Embryonic facial prominence (tissue), 1 donor: ENCODE results near the gene BTNL8.
"Not testable (repeated sequence)": the region's sequence is repeated elsewhere in the genome, so short reads cannot be mapped to it uniquely, and the experiment has no call there.

Experiments used
- DNase-seq: peaks from one replicate; pipeline ENCODE4 v3.0.0-alpha.2; 2016; ENCODE audit errors: extremely low spot score

BTNL8 gene

GRCh38 chr5:180875860-180876426 lies 23.0 kb upstream of the BTNL8 start:
- DNase-seq, result no peak

- not testable (repeated sequence) for DNase-seq
These were observed 13.0 kb upstream of the BTNL8 start for GRCh38 chr5:180885845-180886529.

DNA sequence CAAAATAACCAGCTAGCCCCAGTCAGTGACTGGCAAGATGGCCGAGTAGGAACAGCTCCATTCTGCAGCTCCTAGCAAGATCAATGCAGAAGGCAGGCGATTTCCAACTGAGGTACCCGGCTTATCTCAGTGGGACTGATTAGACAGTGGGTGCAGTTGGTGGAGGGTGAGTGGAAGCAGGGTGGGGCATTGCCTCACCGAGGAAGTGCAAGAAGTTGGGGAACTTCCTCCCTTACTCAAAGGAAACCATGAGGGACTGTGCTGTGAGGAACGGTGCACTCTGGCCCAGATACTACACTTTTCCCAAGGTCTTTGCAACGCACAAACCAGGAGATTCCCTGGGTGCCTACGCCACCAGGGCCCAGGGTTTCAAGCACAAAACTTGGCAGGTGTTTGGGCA lies 9.6 kb upstream of the BTNL8 start:
- no peak for DNase-seq

DNA sequence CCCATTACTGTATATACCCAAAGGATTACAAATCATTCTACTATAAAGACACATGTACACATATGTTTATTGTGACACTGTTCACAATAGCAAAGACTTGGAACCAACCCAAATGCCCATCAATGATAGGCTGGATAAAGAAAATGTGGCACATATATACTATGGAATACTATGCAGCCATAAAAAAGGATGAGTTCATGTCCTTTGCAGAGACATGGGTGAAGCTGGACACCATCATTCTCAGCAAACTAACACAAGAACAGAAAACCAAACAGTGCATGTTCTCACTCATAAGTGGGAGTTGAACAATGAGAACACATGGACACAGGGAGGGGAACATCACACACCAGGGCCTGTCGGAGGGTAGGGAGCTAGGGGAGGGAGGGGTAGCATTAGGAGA lies 3.6 kb upstream of the BTNL8 start:
- not testable (repeated sequence) for DNase-seq

DNA sequence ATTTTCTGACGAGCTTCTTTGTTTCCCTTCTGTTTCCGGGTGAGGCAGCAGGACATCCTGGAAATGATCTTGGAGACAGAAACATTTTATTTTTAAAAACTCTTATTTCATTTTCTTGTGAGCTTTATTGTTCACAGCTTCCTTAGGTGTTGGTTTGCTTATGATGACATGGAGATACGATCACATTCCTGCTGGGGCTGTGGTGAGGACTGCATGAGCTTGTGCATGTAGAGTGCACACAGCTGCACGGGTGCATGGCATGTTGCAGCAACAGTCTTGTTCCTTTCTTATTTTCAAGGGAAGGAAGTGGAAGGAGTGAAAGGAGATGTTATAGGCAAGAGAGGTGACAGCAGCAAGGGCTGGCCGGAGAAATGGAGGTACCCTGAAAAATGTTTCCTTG lies 1.2 kb downstream of the BTNL8 start:
- no peak for DNase-seq

- DNase-seq, result no peak
These were observed 2.5 kb downstream of the BTNL8 start for GRCh38 chr5:180901319-180902009.

GRCh38 chr5:180908400-180908799 lies 9.4 kb downstream of the BTNL8 start:
- no peak for DNase-seq

GRCh38 chr5:180908998-180909731 lies 10.2 kb downstream of the BTNL8 start:
- DNase-seq, result no peak

DNA sequence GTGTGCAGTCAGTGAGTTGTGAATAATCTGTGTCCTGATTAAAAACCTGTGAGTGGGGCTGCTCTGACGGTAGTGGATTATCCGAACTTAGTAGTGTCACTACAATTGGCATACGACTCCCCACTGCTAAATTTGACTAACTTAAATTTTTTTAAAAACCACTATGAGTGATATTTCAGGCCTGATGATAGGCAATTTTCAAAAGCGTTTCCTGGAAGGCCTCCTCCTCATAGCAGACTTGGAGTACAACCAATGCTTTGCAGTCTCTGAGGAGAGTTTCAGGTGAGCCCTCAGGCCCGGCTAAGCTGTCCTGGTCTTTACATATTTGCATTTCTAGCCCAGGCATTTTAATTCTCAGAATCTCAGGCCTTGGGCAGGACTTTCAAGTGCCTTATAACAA lies 10.8 kb downstream of the BTNL8 start:
- DNase-seq, result no peak

DNA sequence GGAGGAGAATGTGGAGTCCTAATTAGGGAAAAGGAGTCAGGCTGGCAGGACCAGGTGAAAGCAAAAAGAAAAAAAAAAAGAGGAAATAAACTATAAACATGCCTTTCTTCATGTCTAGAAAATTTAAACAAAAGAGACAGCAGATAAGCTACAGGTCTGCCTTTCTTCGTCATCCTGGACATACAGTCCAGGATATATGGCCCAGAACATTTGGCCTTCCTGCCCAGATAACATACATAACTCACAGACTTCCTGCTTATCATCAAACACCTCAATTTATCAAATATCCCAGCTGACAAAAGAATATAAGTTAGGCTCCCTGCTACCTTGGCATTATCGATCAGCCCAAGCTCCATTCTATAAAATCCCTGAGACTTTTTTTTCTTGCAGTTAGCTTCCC lies 11.2 kb downstream of the BTNL8 start:
- DNase-seq, result no peak

GRCh38 chr5:180910735-180911134 lies 11.8 kb downstream of the BTNL8 start:
- DNase-seq, result no peak

DNA sequence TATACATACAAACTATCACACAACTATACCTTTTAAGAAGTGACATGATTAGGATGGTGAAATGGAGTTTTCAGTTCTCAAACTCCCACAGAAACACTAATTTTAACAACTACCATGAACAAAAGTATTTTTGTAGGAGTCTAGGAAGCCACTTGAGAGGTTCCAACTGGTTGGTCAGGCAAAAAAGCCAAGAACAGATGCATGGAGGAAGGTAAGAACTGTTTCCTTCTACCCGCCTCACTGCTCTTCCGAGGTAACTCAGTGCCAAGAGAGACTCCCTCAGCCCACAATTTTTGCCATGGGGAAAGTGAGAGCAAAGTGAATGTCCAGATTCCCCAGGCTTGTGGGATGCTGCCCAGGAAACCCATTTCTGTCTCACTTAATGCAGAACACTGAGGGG lies 15.7 kb downstream of the BTNL8 start:
- DNase-seq, result no peak

- DNase-seq, result no peak
These were observed 17.0 kb downstream of the BTNL8 start for GRCh38 chr5:180915924-180916323.

GRCh38 chr5:180918380-180918779 lies 19.4 kb downstream of the BTNL8 start:
- no peak for DNase-seq

DNA sequence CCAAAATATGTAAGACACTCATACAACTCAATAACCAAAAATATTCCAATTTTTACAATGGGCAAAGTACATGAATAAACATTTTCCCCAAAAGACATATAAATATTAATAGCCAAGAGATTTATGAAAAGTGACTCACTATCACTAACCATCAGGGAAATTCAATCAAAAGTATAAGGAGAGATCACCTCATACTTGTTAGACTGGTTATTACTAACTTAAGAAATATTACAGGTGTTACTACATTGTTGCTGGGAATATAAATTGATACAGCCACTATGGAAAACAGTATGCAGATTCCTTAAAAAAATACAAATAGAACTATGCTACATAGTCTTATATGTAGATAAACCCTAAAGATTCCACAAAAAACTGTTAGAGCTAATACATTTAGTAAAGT lies 21.8 kb downstream of the BTNL8 start:
- DNase-seq, result no peak

DNA sequence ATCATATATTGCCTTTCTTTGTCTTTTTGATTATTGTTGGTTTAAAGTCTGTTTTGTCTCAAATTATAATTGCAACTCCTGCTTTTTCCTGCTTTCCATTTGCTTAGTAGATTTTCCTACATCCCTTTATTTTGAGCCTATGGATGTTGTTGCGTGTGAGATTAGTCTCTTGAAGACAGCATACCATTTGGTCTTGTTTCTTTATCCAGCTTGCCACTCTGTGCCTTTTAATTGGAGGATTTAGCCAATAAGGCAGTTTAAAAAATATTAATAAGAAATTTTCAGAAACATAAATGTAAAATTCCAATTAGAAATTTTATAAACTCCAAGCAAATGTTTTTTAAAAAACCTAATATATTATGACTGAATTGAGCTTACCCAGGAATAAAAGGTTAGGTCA lies 24.0 kb downstream of the BTNL8 start:
- no peak for DNase-seq

DNA sequence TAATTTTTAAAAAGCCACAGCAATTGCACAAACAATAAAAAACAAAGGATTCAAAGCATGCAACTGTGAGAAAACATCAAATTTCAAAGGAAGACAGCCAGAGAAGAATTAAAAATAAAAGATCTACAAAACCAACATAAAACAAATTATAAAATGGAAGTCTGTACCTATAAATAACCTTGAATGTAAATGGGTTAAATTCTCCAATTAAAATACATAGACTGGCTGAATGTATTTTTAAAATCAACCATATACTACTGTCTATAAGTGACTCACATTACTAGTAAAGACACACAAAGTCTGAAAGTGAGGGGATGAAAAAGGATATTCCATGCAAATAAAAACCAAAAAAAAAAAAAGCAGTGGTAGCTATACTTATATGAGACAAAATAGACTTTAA lies 33.7 kb downstream of the BTNL8 start:
- no peak for DNase-seq

DNA sequence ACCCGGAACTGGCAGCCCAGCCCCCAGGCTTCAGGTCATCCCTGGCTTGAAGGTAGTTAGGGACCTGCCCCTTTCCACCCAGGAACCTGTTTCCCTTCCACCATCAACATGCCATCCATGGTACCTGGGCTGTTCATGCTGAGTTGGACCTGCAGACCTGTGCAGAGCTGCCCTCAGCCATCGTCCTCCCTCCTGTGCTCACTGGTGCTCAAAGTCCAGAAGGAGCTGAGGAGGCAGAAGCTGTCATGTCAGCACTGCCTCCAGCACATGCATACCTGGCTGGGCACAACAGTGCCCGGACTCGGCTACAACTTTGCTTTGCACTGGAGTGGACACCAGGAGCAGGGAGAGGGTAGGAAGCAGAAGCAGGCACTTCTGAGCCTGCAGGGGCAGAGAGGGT lies 36.2 kb downstream of the BTNL8 start:
- DNase-seq, result no peak

GRCh38 chr5:180938294-180938693 lies 39.3 kb downstream of the BTNL8 start:
- DNase-seq, result no peak

DNA sequence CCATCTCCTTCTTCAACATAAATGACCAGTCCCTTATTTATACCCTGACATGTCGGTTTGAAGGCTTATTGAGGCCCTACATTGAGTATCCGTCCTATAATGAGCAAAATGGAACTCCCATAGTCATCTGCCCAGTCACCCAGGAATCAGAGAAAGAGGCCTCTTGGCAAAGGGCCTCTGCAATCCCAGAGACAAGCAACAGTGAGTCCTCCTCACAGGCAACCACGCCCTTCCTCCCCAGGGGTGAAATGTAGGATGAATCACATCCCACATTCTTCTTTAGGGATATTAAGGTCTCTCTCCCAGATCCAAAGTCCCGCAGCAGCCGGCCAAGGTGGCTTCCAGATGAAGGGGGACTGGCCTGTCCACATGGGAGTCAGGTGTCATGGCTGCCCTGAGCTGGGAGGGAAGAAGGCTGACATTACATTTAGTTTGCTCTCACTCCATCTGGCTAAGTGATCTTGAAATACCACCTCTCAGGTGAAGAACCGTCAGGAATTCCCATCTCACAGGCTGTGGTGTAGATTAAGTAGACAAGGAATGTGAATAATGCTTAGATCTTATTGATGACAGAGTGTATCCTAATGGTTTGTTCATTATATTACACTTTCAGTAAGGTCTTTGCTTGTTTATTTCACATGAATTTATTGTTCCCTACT lies 51.5 kb downstream of the BTNL8 start:
- DNase-seq, result no peak

- no peak for DNase-seq
These were observed 60.7 kb downstream of the BTNL8 start for GRCh38 chr5:180959661-180960060.

DNA sequence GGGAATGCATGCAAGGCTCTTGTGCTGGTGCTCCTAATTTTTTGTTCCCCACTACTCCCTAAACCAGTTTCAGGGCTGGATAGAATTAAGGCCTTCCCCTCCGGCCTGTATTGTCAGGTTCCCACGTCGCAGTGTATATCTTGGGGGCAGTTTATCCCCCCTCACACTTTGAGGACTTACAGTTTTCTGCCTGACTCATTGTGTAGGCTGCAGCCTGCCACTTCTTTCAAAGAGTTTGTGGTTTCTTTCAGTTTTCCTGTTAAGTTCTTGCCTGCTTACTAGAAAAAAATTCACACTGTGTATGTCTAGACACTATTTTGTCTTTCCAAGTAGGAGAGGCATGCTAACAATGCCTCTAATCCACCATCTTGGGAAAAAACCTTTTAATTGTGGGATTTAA lies 61.2 kb downstream of the BTNL8 start:
- no peak for DNase-seq
